Astrocyte of the spinal cord (primary cell): ENCODE data around the gene FAXC.

ENCODE experiments used
- DNase-seq: peaks from one replicate; pipeline ENCODE4 v3.0.0; 2011; ENCODE audit warnings: low read depth, low spot score
- H3K4me3 ChIP-seq: 2 replicates; pipeline ENCODE4 v1.5.1; 2011; ENCODE audit warnings: low read depth, mild to moderate bottlenecking, low read length, moderate library complexity
- in situ Hi-C: cut with HindIII; loops from 2 replicates; pipeline ENCODE4 v1.10.0; 2017; ENCODE audit warnings: low sequenced_read_pairs
- TF ChIP-seq, protein P1 (sequence below): IDR thresholded peaks from 2 replicates; pipeline ENCODE4 v1.5.1; 2012; ENCODE audit warnings: low read depth, mild to moderate bottlenecking, low read length, inconsistent platforms

Gene FAXC

DNA sequence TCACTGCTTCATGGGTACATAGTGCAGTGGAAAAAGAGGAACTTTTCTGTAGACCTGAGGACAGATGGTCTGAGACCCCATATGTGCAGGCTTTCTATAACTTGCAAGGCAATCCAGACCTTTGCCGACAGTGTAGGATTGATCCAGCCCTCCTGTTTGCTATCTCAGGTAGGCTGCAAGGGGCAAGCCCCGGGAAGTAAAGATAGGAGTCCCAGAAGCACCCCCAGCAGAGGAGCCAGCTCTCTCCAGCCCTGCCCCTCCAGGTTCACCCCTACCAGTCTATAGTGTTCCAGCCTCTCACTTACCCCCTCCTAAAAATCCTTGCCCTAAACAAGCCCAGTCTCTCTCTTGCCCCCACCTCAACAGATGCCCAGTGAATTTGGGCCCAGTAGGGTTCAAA lies 96.2 kb downstream of the FAXC start:
- in situ Hi-C loops, result no loop called here
- no peak overlapping the region for H3K4me3 ChIP-seq
- DNase-seq, result no peak
- TF ChIP-seq, protein P1, sequence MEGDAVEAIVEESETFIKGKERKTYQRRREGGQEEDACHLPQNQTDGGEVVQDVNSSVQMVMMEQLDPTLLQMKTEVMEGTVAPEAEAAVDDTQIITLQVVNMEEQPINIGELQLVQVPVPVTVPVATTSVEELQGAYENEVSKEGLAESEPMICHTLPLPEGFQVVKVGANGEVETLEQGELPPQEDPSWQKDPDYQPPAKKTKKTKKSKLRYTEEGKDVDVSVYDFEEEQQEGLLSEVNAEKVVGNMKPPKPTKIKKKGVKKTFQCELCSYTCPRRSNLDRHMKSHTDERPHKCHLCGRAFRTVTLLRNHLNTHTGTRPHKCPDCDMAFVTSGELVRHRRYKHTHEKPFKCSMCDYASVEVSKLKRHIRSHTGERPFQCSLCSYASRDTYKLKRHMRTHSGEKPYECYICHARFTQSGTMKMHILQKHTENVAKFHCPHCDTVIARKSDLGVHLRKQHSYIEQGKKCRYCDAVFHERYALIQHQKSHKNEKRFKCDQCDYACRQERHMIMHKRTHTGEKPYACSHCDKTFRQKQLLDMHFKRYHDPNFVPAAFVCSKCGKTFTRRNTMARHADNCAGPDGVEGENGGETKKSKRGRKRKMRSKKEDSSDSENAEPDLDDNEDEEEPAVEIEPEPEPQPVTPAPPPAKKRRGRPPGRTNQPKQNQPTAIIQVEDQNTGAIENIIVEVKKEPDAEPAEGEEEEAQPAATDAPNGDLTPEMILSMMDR, result no peak

GRCh38 chr6:99252421-99252820 lies 97.1 kb downstream of the FAXC start:
- no peak overlapping the region for H3K4me3 ChIP-seq
- TF ChIP-seq, protein P1, result no peak
- DNase-seq, result no peak
- in situ Hi-C loops, result no loop called here

- TF ChIP-seq, protein P1, result no peak
- DNase-seq, result no peak
- in situ Hi-C loops, result no loop called here
These were observed 99.0 kb downstream of the FAXC start for GRCh38 chr6:99250476-99250875.

DNA sequence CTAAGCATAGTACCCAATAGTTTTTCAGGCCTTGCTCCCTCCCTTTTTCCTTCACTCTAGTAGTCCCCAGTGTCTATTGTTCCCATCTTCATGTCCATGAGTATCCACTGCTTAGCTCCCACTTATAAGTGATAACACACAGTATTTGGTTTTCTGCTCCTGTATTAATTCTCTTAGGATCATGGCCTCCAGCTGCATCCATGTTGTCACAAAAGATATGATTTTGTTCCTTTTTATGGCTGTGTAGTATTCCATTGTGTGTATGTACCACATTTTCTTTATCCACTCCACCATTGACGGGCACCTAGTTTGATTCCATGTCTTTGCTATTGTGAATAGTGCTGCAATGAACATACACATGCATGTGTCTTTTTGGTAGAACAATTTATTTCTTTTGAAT lies 102.9 kb downstream of the FAXC start:
- TF ChIP-seq, protein P1, result no peak
- in situ Hi-C loops, result no loop called here
- H3K4me3 ChIP-seq, result no peak overlapping the region
- DNase-seq, result no peak

More at GRCh38 chr6:99250476-99250875, 99.0 kb downstream of the FAXC start:
- H3K4me3 ChIP-seq, result no peak overlapping the region

GRCh38 chr6:99241905-99242534 lies 107.5 kb downstream of the FAXC start:
- in situ Hi-C loops, result no loop called here
- no peak overlapping the region for H3K4me3 ChIP-seq
- peak; percentile 45 for DNase-seq
- TF ChIP-seq, protein P1, result peak; percentile 51

DNA sequence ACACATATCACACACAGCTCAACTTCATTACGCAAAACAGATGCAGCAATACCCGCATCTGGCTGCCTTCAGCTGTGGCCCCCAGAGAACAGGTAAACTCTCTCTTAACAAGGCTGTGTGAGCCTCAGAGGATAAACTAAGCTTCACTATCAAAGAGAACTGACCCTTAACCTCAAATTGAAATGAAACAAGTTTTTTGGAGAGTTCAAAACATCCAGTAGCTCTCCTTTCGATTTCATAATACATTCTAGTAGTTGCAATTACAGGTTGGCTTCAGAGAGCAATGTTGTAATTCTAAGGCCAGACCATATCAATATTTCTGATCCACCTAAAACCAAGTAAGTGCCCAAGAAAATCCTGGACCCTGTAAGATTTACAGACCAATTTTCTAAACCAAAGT lies 113.5 kb downstream of the FAXC start:
- no peak overlapping the region for H3K4me3 ChIP-seq
- in situ Hi-C loops, result no loop called here
- no peak for DNase-seq
- TF ChIP-seq, protein P1, result no peak
